Uterus (tissue), 4 donors: ENCODE results near the gene PDLIM4. TPM values are rescaled to one million over a fixed set of nuclear protein-coding genes. Genes with fewer than 3 reads are reported as not detected.

ENCODE experiments used
- DNase-seq, 2 donors: peaks; one replicate each; pipeline ENCODE4 v3.0.0-alpha.2; 2019 to 2020
- H3K27ac ChIP-seq, 2 donors: fragments of 200-600 bp; sonication (generic); 1 replicate in 1 of 2; 2 replicates in 1 of 2; pipeline ENCODE4 v1.5.1; 2016 to 2018
- H3K27me3 ChIP-seq, 2 donors: fragments of 200-600 bp; sonication (generic); one replicate each; pipeline ENCODE4 v1.5.1; 2018 to 2019; ENCODE audit warnings: control low read depth in 1 of 2
- H3K36me3 ChIP-seq, 2 donors: fragments of 200-600 bp; sonication (generic); one replicate each; pipeline ENCODE4 v1.5.1; 2019; ENCODE audit warnings: control low read depth in 1 of 2
- H3K4me1 ChIP-seq, 2 donors: fragments of 200-600 bp; sonication (generic); one replicate each; pipeline ENCODE4 v1.5.1; 2018 to 2019; ENCODE audit warnings: control low read depth in 1 of 2
- H3K4me3 ChIP-seq, 2 donors: fragments of 200-600 bp; sonication (generic); 1 replicate in 1 of 2; 2 replicates in 1 of 2; pipeline ENCODE4 v1.5.1; 2018 to 2019; ENCODE audit warnings: mild to moderate bottlenecking in 1 of 2
- H3K9me3 ChIP-seq, 2 donors: fragments of 200-600 bp; sonication (generic); one replicate each; pipeline ENCODE4 v1.5.1; 2019; ENCODE audit warnings: control low read depth in 1 of 2
- CTCF ChIP-seq, 4 experiments: fragments of 200-600 bp in 2 of 4; fragments of 450-650 bp in 2 of 4; sonication (generic) in 2 of 4; IDR thresholded peaks; one replicate each; pipeline ENCODE4 v1.5.1; 2016 to 2019; ENCODE audit warnings: antibody characterized with exemption in 4 of 4, mild to moderate bottlenecking in 2 of 4, moderate library complexity in 1 of 4
- POLR2A ChIP-seq, 2 donors: fragments of 450-650 bp; IDR thresholded peaks; one replicate each; pipeline ENCODE4 v1.6.1; 2016; ENCODE audit warnings: antibody characterized with exemption in 2 of 2, mild to moderate bottlenecking in 1 of 2, moderate library complexity in 1 of 2
- intact Hi-C: fragments of 100-400 bp; cut with DNase I; formaldehyde crosslinking; loops from one replicate; pipeline ENCODE4 v1.15.1; 2023; ENCODE audit warnings: low total_unique reads
- total RNA-seq, 4 donors: library from RNA; depleted of rRNA in 3 of 4; stranded (reverse); fragments of >200 nt in 3 of 4; gene quantifications; one replicate each; pipeline versions ENCODE4 v1.1.0 to v1.2.4, GENCODE V29; 2014 to 2023
- donor health status: DM: yes; HTN: yes; CAD: no.

Gene PDLIM4
- total RNA-seq, 4 donors from 2014 or later = 14.1 to 148 (median 45.3) TPM

GRCh38 chr5:132300577-132301343, 43.3 kb downstream of the PDLIM4 start:
- no peak for DNase-seq
- peaks cover 0 to 5% of the 10 kb centered on the region in 2 donors for H3K9me3 ChIP-seq
- TF ChIP-seq CTCF (IDR thresholded peaks at IDR 0.05) (no peak), POLR2A (IDR thresholded peaks at IDR 0.05) (no peak)
- H3K4me3 ChIP-seq = no peak overlapping the region
- intact Hi-C loops = no loop called here
- H3K36me3 ChIP-seq = no peaks in the 10 kb centered on the region
- H3K4me1 ChIP-seq = no peaks in the 10 kb centered on the region
- H3K27me3 ChIP-seq = no peaks in the 10 kb centered on the region
- no peak overlapping the region for H3K27ac ChIP-seq

- Histone ChIP-seq H3K9me3 (peaks cover 0 to 5% of the 10 kb centered on the region in 2 donors), H3K4me3 (no peak overlapping the region), H3K27ac (no peak overlapping the region), H3K36me3 (no peaks in the 10 kb centered on the region), H3K27me3 (no peaks in the 10 kb centered on the region), H3K4me1 (no peaks in the 10 kb centered on the region)
- DNase-seq = no peak
- intact Hi-C loops = no loop called here
- no peak for TF ChIP-seq POLR2A (IDR thresholded peaks at IDR 0.05)
- TF ChIP-seq CTCF (IDR thresholded peaks at IDR 0.05) = no peak
Measured at GRCh38 chr5:132301344-132302271, 44.1 kb downstream of the PDLIM4 start.

- no peak for DNase-seq
- no peaks in the 10 kb centered on the region for H3K27me3 ChIP-seq
- H3K9me3 ChIP-seq = peaks cover 0 to 5% of the 10 kb centered on the region in 2 donors
- H3K4me3 ChIP-seq = no peak overlapping the region
- no peak overlapping the region for H3K27ac ChIP-seq
- no peaks in the 10 kb centered on the region for H3K36me3 ChIP-seq
- TF ChIP-seq POLR2A (IDR thresholded peaks at IDR 0.05) (no peak), CTCF (IDR thresholded peaks at IDR 0.05) (no peak)
- intact Hi-C loops = no loop called here
- H3K4me1 ChIP-seq = no peaks in the 10 kb centered on the region
Measured at GRCh38 chr5:132302413-132302812, 44.9 kb downstream of the PDLIM4 start.

GRCh38 chr5:132303589-132303988, 46.1 kb downstream of the PDLIM4 start:
- intact Hi-C loops = no loop called here
- no peak for DNase-seq
- no peak overlapping the region for H3K27ac ChIP-seq
- no peaks in the 10 kb centered on the region for H3K36me3 ChIP-seq
- no peaks in the 10 kb centered on the region for H3K4me1 ChIP-seq
- no peak overlapping the region for H3K4me3 ChIP-seq
- H3K9me3 ChIP-seq = peaks cover 0 to 5% of the 10 kb centered on the region in 2 donors
- H3K27me3 ChIP-seq = no peaks in the 10 kb centered on the region
- TF ChIP-seq POLR2A (IDR thresholded peaks at IDR 0.05) = no peak
- TF ChIP-seq CTCF (IDR thresholded peaks at IDR 0.05) = no peak

GRCh38 chr5:132305420-132305819, 47.9 kb downstream of the PDLIM4 start:
- intact Hi-C loops = no loop called here
- Histone ChIP-seq H3K27ac (no peak overlapping the region), H3K4me3 (no peak overlapping the region), H3K9me3 (peaks cover 0 to 5% of the 10 kb centered on the region in 2 donors), H3K4me1 (no peaks in the 10 kb centered on the region), H3K27me3 (no peaks in the 10 kb centered on the region), H3K36me3 (no peaks in the 10 kb centered on the region)
- no peak for DNase-seq
- TF ChIP-seq POLR2A (IDR thresholded peaks at IDR 0.05) (no peak), CTCF (IDR thresholded peaks at IDR 0.05) (no peak)
